GM12878 (cell line): Measurements from ENCODE around the gene GSE1. TPM values are rescaled to one million over a fixed set of nuclear protein-coding genes. Genes with fewer than 3 reads are reported as not detected.

Experiments
- ATAC-seq: fragments of 200-7000 bp; cut with Tn5 transposase; 3 replicates; pipeline ENCODE4 v1.9.1; 2020; ENCODE audit warnings: mild to moderate bottlenecking, moderate library complexity
- BruUV-seq: library from RNA; stranded (reverse); fragments of 400-500 nt; replicated peaks from 2 replicates; lab custom pipeline; 2021; lab: Mats Ljungman, UMichigan
- CTCF ChIA-PET: fragments of 300-600 bp; sonication (Branson Sonifier 250); formaldehyde crosslinking; extraction: SDS; loops from one replicate; lab custom pipeline; 2021; ENCODE audit warnings: inconsistent platforms; lab: Yijun Ruan, JAX
- POLR2A ChIA-PET: fragments of 350-600 bp; formaldehyde crosslinking; extraction: SDS; loops from one replicate; lab custom pipeline; 2021; ENCODE audit warnings: inconsistent platforms; lab: Charles Lee
- RAD21 ChIA-PET: fragments of 300-600 bp; sonication (Branson Sonifier 250); formaldehyde crosslinking; loops from one replicate; lab custom pipeline; 2023; ENCODE audit warnings: antibody characterized with exemption; ENCODE audit not compliant: unreplicated experiment; lab: Charles Lee
- SMC1A ChIA-PET: fragments of 300-600 bp; sonication (Branson Sonifier 250); formaldehyde crosslinking; loops from one replicate; lab custom pipeline; 2023; ENCODE audit not compliant: unreplicated experiment, uncharacterized antibody; lab: Charles Lee
- DNase-seq: peaks from one replicate; pipeline ENCODE4 v3.0.0-alpha.2; 2011; ENCODE audit warnings: low read depth, low spot score
- FAIRE-seq: peaks from 3 replicates; lab custom pipeline; 2011; peaks lifted over from hg19 to GRCh38; lab: Jason Lieb, UNC
- H2AFZ ChIP-seq: 2 replicates; pipeline ENCODE4 v1.6.0; 2011; ENCODE audit warnings: low read depth, low read length, control low read depth; ENCODE audit not compliant: control insufficient read depth
- H3K27ac ChIP-seq: 2 replicates; pipeline ENCODE4 v1.5.1; 2011; ENCODE audit warnings: control low read depth; ENCODE audit not compliant: control insufficient read depth, insufficient read depth
- H3K27me3 ChIP-seq, 2 experiments: replicated peaks in 1 of 2; 2 replicates each; pipeline versions ENCODE4 v1.6.0 to v1.6.1; 2011; ENCODE audit warnings: low read length in 1 of 2; ENCODE audit not compliant: control insufficient read depth in 2 of 2, insufficient read depth in 2 of 2
- H3K36me3 ChIP-seq, 2 experiments: 2 replicates each; pipeline ENCODE4 v1.5.1; 2011; ENCODE audit warnings: low read length in 1 of 2; ENCODE audit not compliant: control insufficient read depth in 2 of 2, insufficient read depth in 2 of 2
- H3K4me1 ChIP-seq: 2 replicates; pipeline ENCODE4 v1.6.1; 2011; ENCODE audit warnings: mild to moderate bottlenecking, low read length, moderate library complexity, mixed read lengths; ENCODE audit not compliant: control insufficient read depth, insufficient read depth
- H3K4me2 ChIP-seq: 2 replicates; pipeline ENCODE4 v1.6.0; 2011; ENCODE audit warnings: control low read depth; ENCODE audit not compliant: control insufficient read depth, insufficient read depth
- H3K4me3 ChIP-seq: fragments of 200-600 bp; sonication (generic); 2 replicates; pipeline ENCODE4 v1.5.1; 2016
- H3K79me2 ChIP-seq: 2 replicates; pipeline ENCODE4 v1.6.0; 2011; ENCODE audit warnings: low read length; ENCODE audit not compliant: control insufficient read depth, insufficient read depth
- H3K9ac ChIP-seq: 2 replicates; pipeline ENCODE4 v1.8.0; 2011; ENCODE audit warnings: low read length, control low read depth, mixed read lengths; ENCODE audit not compliant: control insufficient read depth, insufficient read depth
- H3K9me3 ChIP-seq: replicated peaks from 3 replicates; pipeline ENCODE4 v1.5.1; 2011; ENCODE audit warnings: mild to moderate bottlenecking, low read length; ENCODE audit not compliant: control insufficient read depth, insufficient read depth
- H4K20me1 ChIP-seq: 2 replicates; pipeline ENCODE4 v1.6.0; 2011; ENCODE audit not compliant: control insufficient read depth, insufficient read depth
- CBX3 ChIP-seq: fragments of 200-600 bp; sonication (generic); IDR thresholded peaks from 2 replicates; pipeline ENCODE4 v1.6.1; 2016; ENCODE audit warnings: low read depth, borderline replicate concordance
- ELK1 ChIP-seq: IDR thresholded peaks from 2 replicates; pipeline ENCODE4 v1.6.1; 2012; ENCODE audit warnings: low read depth, low read length, improper control_type of control experiment
- JUND ChIP-seq: IDR thresholded peaks from 2 replicates; pipeline ENCODE4 v1.6.1; 2012; ENCODE audit warnings: low read depth, mild to moderate bottlenecking, low read length, improper control_type of control experiment, moderate library complexity
- MEF2B ChIP-seq: fragments of 450-650 bp; IDR thresholded peaks from 2 replicates; pipeline ENCODE4 v1.6.1; 2018; ENCODE audit warnings: mild to moderate bottlenecking, moderate library complexity; ENCODE audit not compliant: partially characterized antibody, poor library complexity, severe bottlenecking
- MTA3 ChIP-seq: IDR thresholded peaks from 2 replicates; pipeline ENCODE4 v1.6.1; 2012; ENCODE audit warnings: low read length, inconsistent platforms, borderline replicate concordance
- RELB ChIP-seq: fragments of 450-650 bp; IDR thresholded peaks from 2 replicates; pipeline ENCODE4 v1.6.1; 2017; ENCODE audit warnings: low read depth, mild to moderate bottlenecking, moderate library complexity
- SIX5 ChIP-seq: IDR thresholded peaks from 2 replicates; pipeline ENCODE4 v1.6.1; 2011; ENCODE audit warnings: mild to moderate bottlenecking, low read depth, low read length, moderate library complexity; ENCODE audit not compliant: severe bottlenecking
- SMAD1 ChIP-seq: fragments of 450-650 bp; IDR thresholded peaks from 2 replicates; pipeline ENCODE4 v1.6.1; 2018; ENCODE audit warnings: mild to moderate bottlenecking, low read depth; ENCODE audit not compliant: partially characterized antibody
- SUZ12 ChIP-seq: fragments of 200-600 bp; sonication (generic); IDR thresholded peaks from one replicate; pipeline ENCODE4 v1.6.1; 2018; ENCODE audit warnings: antibody characterized with exemption, mild to moderate bottlenecking; ENCODE audit not compliant: unreplicated experiment
- YBX1 ChIP-seq: fragments of 450-650 bp; IDR thresholded peaks from 2 replicates; pipeline ENCODE4 v1.6.1; 2016; ENCODE audit warnings: antibody characterized with exemption
- YY1 ChIP-seq: IDR thresholded peaks from 2 replicates; pipeline ENCODE4 v1.6.1; 2011; ENCODE audit warnings: low read depth, mild to moderate bottlenecking, low read length
- ZBTB4 ChIP-seq: fragments of 450-650 bp; formaldehyde crosslinking; IDR thresholded peaks from 2 replicates; pipeline ENCODE4 v1.4.0; 2022; ENCODE audit warnings: mild to moderate bottlenecking, moderate library complexity
- ZNF274 ChIP-seq: IDR thresholded peaks from one replicate; pipeline ENCODE4 v1.8.0; 2011; ENCODE audit not compliant: insufficient read length, insufficient read depth
- WGBS: methylation state at CpG from one replicate; pipeline ENCODE4 v1.1.6; 2016; ENCODE audit warnings: low lambda C conversion rate; ENCODE audit not compliant: insufficient replicate concordance, insufficient coverage; ENCODE audit errors: missing lambda C conversion rate; 5-methylcytosine and 5-hydroxymethylcytosine counted together
- in situ Hi-C: fragments of 300-500 bp; cut with MboI; formaldehyde crosslinking; loops from 9 replicates; pipeline ENCODE4 v1.14.3; 2018; ENCODE audit warnings: mixed read lengths
- intact Hi-C: fragments of 100-400 bp; cut with micrococcal nuclease; formaldehyde crosslinking; loops from one replicate; pipeline ENCODE4 v1.14.2; 2022; ENCODE audit not compliant: unreplicated experiment
- polyA plus RNA-seq, 11 experiments: library from polyadenylated mRNA; depleted of rRNA in 4 of 11; unstranded in 6 of 11; stranded (reverse) in 5 of 11; fragments of >200 nt; fragmentation: Nextera tagmentation in 4 of 11; fragmentation: Illumina TruSeq in 1 of 11; extraction: Ambion mirVana in 4 of 11; extraction: Trizol in 1 of 11; gene quantifications; 1 replicate in 1 of 11; 2 replicates in 10 of 11; pipeline versions ENCODE4 v1.2.1 to v1.2.3, GENCODE V29; 2011 to 2016; ENCODE audit warnings: inconsistent platforms in 2 of 11, missing spikeins in 2 of 11, low read depth in 1 of 11
- total RNA-seq, 4 experiments: library from RNA; depleted of rRNA in 3 of 4; stranded (reverse); fragments of >200 nt in 3 of 4; fragmentation: Illumina TruSeq in 1 of 4; extraction: Trizol in 1 of 4; gene quantifications; 2 replicates each; pipeline versions ENCODE4 v1.2.1 to v1.2.3, GENCODE V29; 2013 to 2021
- TF ChIP-seq, protein P1 (sequence below): fragments of 150-350 bp; IDR thresholded peaks from 2 replicates; pipeline ENCODE4 v1.6.1; 2014; ENCODE audit warnings: mild to moderate bottlenecking, low read depth, low read length

GSE1 gene
- total and polyA plus RNA-seq, 10 of the 15 experiments (the other 5 are each of a cell fraction or from before 2014, with no cell fraction given) = 4.6 to 58.7 (median 18.2) TPM

DNA sequence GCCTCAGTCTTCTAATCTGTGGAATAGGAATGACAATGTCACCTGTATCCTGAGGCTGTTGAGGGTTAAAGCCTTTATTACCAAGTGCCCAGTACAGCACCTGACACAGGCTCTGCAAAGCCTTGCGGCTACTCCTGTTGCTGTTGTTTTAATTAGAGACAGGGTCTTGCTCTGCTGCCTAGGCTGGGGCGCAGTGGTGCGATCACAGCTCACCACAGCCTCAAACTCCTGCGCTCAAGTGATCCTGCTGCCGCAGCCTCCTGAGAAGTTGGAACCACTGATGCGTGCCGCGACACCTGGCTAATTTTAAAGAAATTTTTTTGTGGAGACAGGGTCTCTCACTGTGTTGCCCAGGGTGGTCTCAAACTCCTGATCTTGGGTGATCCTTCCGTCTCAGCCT is 5.4 kb downstream of the GSE1 start (continued):
- TF ChIP-seq ELK1 (no peak), CBX3 (no peak), SMAD1 (no peak), YBX1 (no peak)

- intact Hi-C loops = no loop called here
- ChIA-PET CTCF (interaction anchor here (0.6 to 1.0 kb wide), 2 partner anchors 238 to 1537 kb away, joined by 3 to 4 read pairs; no protein-coding TSS in a partner anchor), RAD21 (no interaction called here), POLR2A (interaction anchor here (0.6 to 1.5 kb wide), 2 partner anchors 64 to 149 kb away, joined by 3 read pairs; no protein-coding TSS in a partner anchor), SMC1A (no interaction called here)
- in situ Hi-C loops = loop anchor here (25.0 kb wide), 1 partner anchor 182 kb away; no protein-coding TSS in a partner anchor
- Histone ChIP-seq H3K79me2 (peaks cover 80% of the 10 kb centered on the region), H3K9ac (no peak overlapping the region), H3K9me3 (no peaks in the 10 kb centered on the region), H3K4me1 (peaks cover 33% of the 10 kb centered on the region), H3K27me3 (no peaks in the 10 kb centered on the region), H3K4me2 (no peak overlapping the region), H3K27ac (no peak overlapping the region), H2AFZ (no peak overlapping the region), H3K36me3 (peaks cover 5 to 16% of the 10 kb centered on the region in 2 experiments; a peak in 3 of 4 replicates), H4K20me1 (peaks cover 15% of the 10 kb centered on the region), H3K4me3 (no peak overlapping the region)
- ATAC-seq = no peak
- no TSS peak for BruUV-seq
- WGBS = 86% methylated on average over 28 of the region's 28 CpGs
- FAIRE-seq = no peak
- DNase-seq = no peak
- TF ChIP-seq SIX5 (no peak), ZNF274 (no peak), RELB (no peak), YY1 (no peak), JUND (no peak), ZBTB4 (CRISPR knock-in tag) (no peak), MEF2B (no peak), SUZ12 (no peak), SMAD1 (no peak), MTA3 (no peak)
- TF ChIP-seq, protein P1, sequence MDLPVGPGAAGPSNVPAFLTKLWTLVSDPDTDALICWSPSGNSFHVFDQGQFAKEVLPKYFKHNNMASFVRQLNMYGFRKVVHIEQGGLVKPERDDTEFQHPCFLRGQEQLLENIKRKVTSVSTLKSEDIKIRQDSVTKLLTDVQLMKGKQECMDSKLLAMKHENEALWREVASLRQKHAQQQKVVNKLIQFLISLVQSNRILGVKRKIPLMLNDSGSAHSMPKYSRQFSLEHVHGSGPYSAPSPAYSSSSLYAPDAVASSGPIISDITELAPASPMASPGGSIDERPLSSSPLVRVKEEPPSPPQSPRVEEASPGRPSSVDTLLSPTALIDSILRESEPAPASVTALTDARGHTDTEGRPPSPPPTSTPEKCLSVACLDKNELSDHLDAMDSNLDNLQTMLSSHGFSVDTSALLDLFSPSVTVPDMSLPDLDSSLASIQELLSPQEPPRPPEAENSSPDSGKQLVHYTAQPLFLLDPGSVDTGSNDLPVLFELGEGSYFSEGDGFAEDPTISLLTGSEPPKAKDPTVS = no peak
Measured at GRCh38 chr16:85619101-85619891, 6.2 kb downstream of the GSE1 start.
